H9 (cell line): Measurements from ENCODE around the gene RND1. TPM values are rescaled to one million over a fixed set of nuclear protein-coding genes. Genes with fewer than 3 reads are reported as not detected.

ENCODE experiments used
- DNase-seq: peaks from one replicate; pipeline ENCODE4 v3.0.0-alpha.2; 2017
- H2AFZ ChIP-seq: one replicate; pipeline ENCODE4 v1.6.1; 2013; ENCODE audit warnings: mild to moderate bottlenecking, low read length, control low read depth, moderate library complexity
- H2AK5ac ChIP-seq: 2 replicates; pipeline ENCODE4 v1.6.1; 2013; ENCODE audit warnings: low read length, control low read depth, mixed read lengths; ENCODE audit not compliant: insufficient read length
- H2BK120ac ChIP-seq: one replicate; pipeline ENCODE4 v1.6.1; 2013; ENCODE audit warnings: low read depth, mild to moderate bottlenecking, low read length, control low read depth, inconsistent platforms; ENCODE audit not compliant: poor library complexity, severe bottlenecking
- H2BK12ac ChIP-seq: 2 replicates; pipeline ENCODE4 v1.6.1; 2013; ENCODE audit warnings: low read length, control low read depth, mixed read lengths, low read depth; ENCODE audit not compliant: insufficient read length
- H2BK15ac ChIP-seq: 2 replicates; pipeline ENCODE4 v1.6.1; 2013; ENCODE audit warnings: low read depth, low read length, control low read depth
- H2BK20ac ChIP-seq: one replicate; pipeline ENCODE4 v1.6.1; 2013; ENCODE audit warnings: low read depth, mild to moderate bottlenecking, low read length, control low read depth, inconsistent platforms; ENCODE audit not compliant: poor library complexity, severe bottlenecking
- H2BK5ac ChIP-seq: 2 replicates; pipeline ENCODE4 v1.6.1; 2013; ENCODE audit warnings: low read length, control low read depth, mixed read lengths; ENCODE audit not compliant: insufficient read length
- H3K14ac ChIP-seq: 2 replicates; pipeline ENCODE4 v1.6.1; 2013; ENCODE audit warnings: low read length, control low read depth; ENCODE audit not compliant: insufficient read depth
- H3K18ac ChIP-seq: 2 replicates; pipeline ENCODE4 v1.6.1; 2013; ENCODE audit warnings: low read depth, mild to moderate bottlenecking, mixed read lengths, low read length, control low read depth; ENCODE audit not compliant: insufficient read length
- H3K23ac ChIP-seq: 2 replicates; pipeline ENCODE4 v1.6.1; 2013; ENCODE audit warnings: low read length, control low read depth, mixed read lengths, low read depth; ENCODE audit not compliant: insufficient read length
- H3K23me2 ChIP-seq: 2 replicates; pipeline ENCODE4 v1.6.1; 2013; ENCODE audit warnings: low read depth, mild to moderate bottlenecking, mixed read lengths, low read length, control low read depth; ENCODE audit not compliant: insufficient read length, poor library complexity, severe bottlenecking
- H3K27ac ChIP-seq: 2 replicates; pipeline ENCODE4 v1.5.1; 2013; ENCODE audit warnings: low read length, control low read depth, mixed read lengths, low read depth; ENCODE audit not compliant: insufficient read length
- H3K27me3 ChIP-seq: 2 replicates; pipeline ENCODE4 v1.6.1; 2013; ENCODE audit warnings: low read length, control low read depth, inconsistent platforms; ENCODE audit not compliant: insufficient read depth
- H3K4ac ChIP-seq: 2 replicates; pipeline ENCODE4 v1.6.1; 2013; ENCODE audit warnings: low read depth, mild to moderate bottlenecking, control low read depth, inconsistent platforms, low read length, moderate library complexity
- H3K4me1 ChIP-seq: 2 replicates; pipeline ENCODE4 v1.6.1; 2013; ENCODE audit warnings: low read length, control low read depth, inconsistent platforms; ENCODE audit not compliant: insufficient read depth
- H3K4me2 ChIP-seq: 2 replicates; pipeline ENCODE4 v1.6.1; 2013; ENCODE audit warnings: low read length, control low read depth, mixed read lengths; ENCODE audit not compliant: insufficient read length, insufficient read depth
- H3K56ac ChIP-seq: 2 replicates; pipeline ENCODE4 v1.6.1; 2013; ENCODE audit warnings: low read depth, mild to moderate bottlenecking, mixed read lengths, low read length, control low read depth; ENCODE audit not compliant: insufficient read length
- H3K79me1 ChIP-seq: 2 replicates; pipeline ENCODE4 v1.6.1; 2013; ENCODE audit warnings: low read depth, mild to moderate bottlenecking, moderate library complexity, low read length, control low read depth, inconsistent platforms; ENCODE audit not compliant: insufficient read depth, poor library complexity, severe bottlenecking
- H3K79me2 ChIP-seq: 2 replicates; pipeline ENCODE4 v1.6.1; 2013; ENCODE audit warnings: low read length, control low read depth, inconsistent platforms; ENCODE audit not compliant: insufficient read depth
- H3K9ac ChIP-seq: 2 replicates; pipeline ENCODE4 v1.6.1; 2013; ENCODE audit warnings: low read length, control low read depth, mixed read lengths; ENCODE audit not compliant: insufficient read length; ENCODE audit errors: extremely low read depth
- H3K9me3 ChIP-seq: one replicate; pipeline ENCODE4 v1.6.1; 2013; ENCODE audit warnings: low read depth, low read length, inconsistent platforms; ENCODE audit not compliant: control insufficient read depth
- H3T11ph ChIP-seq: one replicate; pipeline ENCODE4 v1.6.1; 2013; ENCODE audit warnings: mild to moderate bottlenecking, low read length, control low read depth, inconsistent platforms
- H4K20me1 ChIP-seq: one replicate; pipeline ENCODE4 v1.6.1; 2013; ENCODE audit not compliant: control insufficient read depth, insufficient read length, insufficient read depth
- H4K5ac ChIP-seq: 2 replicates; pipeline ENCODE4 v1.6.1; 2013; ENCODE audit warnings: low read depth, mild to moderate bottlenecking, mixed read lengths, low read length, control low read depth; ENCODE audit not compliant: insufficient read length
- H4K8ac ChIP-seq: replicated peaks from 2 replicates; pipeline ENCODE4 v1.6.1; 2013; ENCODE audit warnings: low read length, control low read depth, mixed read lengths, low read depth; ENCODE audit not compliant: insufficient read length
- H4K91ac ChIP-seq: 2 replicates; pipeline ENCODE4 v1.6.1; 2013; ENCODE audit warnings: low read depth, mild to moderate bottlenecking, moderate library complexity, mixed read lengths, low read length, control low read depth; ENCODE audit not compliant: insufficient read length
- H3K27ac Mint-ChIP-seq, 3 experiments: 2 replicates in 2 of 3; 3 replicates in 1 of 3; pipeline ENCODE4 v1.8.0; 2020 to 2021; ENCODE audit warnings: mixed read lengths in 3 of 3, mild to moderate bottlenecking in 1 of 3, moderate library complexity in 1 of 3
- H3K27me3 Mint-ChIP-seq: 2 replicates; pipeline ENCODE4 v1.8.0; 2021; ENCODE audit warnings: low read depth, mild to moderate bottlenecking, moderate library complexity, mixed read lengths
- H3K36me3 Mint-ChIP-seq, 3 experiments: 2 replicates in 2 of 3; 3 replicates in 1 of 3; pipeline ENCODE4 v1.8.0; 2020 to 2021; ENCODE audit warnings: low read depth in 3 of 3, mixed read lengths in 3 of 3; ENCODE audit not compliant: insufficient read depth in 1 of 3
- H3K4me1 Mint-ChIP-seq, 2 experiments: 2 replicates each; pipeline ENCODE4 v1.8.0; 2020; ENCODE audit warnings: mixed read lengths in 2 of 2
- H3K4me3 Mint-ChIP-seq, 2 experiments: 2 replicates in 1 of 2; 3 replicates in 1 of 2; pipeline ENCODE4 v1.8.0; 2020 to 2021; ENCODE audit warnings: mild to moderate bottlenecking in 2 of 2, mixed read lengths in 2 of 2, moderate library complexity in 1 of 2
- H3K9me3 Mint-ChIP-seq, 2 experiments: 2 replicates in 1 of 2; 3 replicates in 1 of 2; pipeline ENCODE4 v1.8.0; 2020; ENCODE audit warnings: mild to moderate bottlenecking in 2 of 2, mixed read lengths in 2 of 2, moderate library complexity in 1 of 2
- WGBS: extraction: QIAGEN DNeasy Blood & Tissue Kit; methylation state at CpG from one replicate; pipeline ENCODE4 v1.1.7; 2013; ENCODE audit warnings: missing lambda C conversion rate, low lambda C conversion rate, mixed read lengths; ENCODE audit not compliant: insufficient read length; ENCODE audit errors: extremely low coverage; 5-methylcytosine and 5-hydroxymethylcytosine counted together
- total RNA-seq: library from RNA; stranded (reverse); gene quantifications from 2 replicates; pipeline ENCODE4 v1.2.1, GENCODE V29; 2021
- TF ChIP-seq, protein P1 (sequence below): fragments of 200-600 bp; sonication (generic); conservative IDR thresholded peaks from 3 replicates; pipeline ENCODE4 v1.8.0; 2021; ENCODE audit warnings: antibody characterized with exemption, mild to moderate bottlenecking

RND1 gene
- total RNA-seq, 1 experiment from 2014 or later, result 9.7 TPM

DNA sequence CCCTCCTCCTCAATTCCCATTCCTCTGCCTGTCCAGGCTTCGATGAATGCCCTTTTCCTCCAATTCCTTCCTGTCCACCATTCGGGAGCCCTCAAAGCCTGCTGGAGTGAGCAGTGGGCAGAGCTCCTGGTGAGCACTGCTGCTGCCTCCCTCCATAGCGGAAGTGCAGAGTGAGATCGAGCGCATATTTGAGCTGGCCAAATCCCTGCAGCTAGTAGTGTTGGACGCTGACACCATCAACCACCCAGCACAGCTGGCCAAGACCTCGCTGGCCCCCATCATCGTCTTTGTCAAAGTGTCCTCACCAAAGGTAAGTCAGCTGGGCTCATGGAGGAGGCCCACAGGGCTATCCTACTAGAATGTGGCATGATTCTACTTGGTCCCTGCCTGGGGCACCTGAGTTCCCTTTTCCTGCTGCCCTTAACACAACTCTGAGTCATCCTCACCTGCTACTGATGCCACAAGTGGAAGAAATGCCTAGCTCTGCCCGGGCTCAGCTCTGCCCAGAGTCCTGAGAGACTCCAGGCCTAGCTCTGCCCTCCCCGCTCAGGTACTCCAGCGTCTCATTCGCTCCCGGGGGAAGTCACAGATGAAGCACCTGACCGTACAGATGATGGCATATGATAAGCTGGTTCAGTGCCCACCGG lies 39.3 kb downstream of the RND1 start:
- Histone ChIP-seq H2BK20ac (no peak overlapping the region), H3T11ph (no peak overlapping the region), H3K4me2 (no peak overlapping the region), H3K9ac (no peak overlapping the region), H4K5ac (no peak overlapping the region), H4K91ac (no peak overlapping the region), H2BK120ac (no peak overlapping the region), H2AFZ (no peak overlapping the region), H2BK12ac (no peak overlapping the region), H3K27ac (no peak overlapping the region), H4K20me1 (no peaks in the 10 kb centered on the region), H3K4me1 (no peaks in the 10 kb centered on the region), H3K14ac (no peak overlapping the region), H3K79me2 (no peaks in the 10 kb centered on the region), H3K23ac (no peak overlapping the region), H2BK5ac (no peak overlapping the region), H3K56ac (no peak overlapping the region), H3K4ac (no peak overlapping the region), H2BK15ac (no peak overlapping the region), H3K79me1 (no peaks in the 10 kb centered on the region), H3K9me3 (no peaks in the 10 kb centered on the region), H3K23me2 (no peaks in the 10 kb centered on the region), H3K18ac (no peak overlapping the region), H4K8ac (no peak overlapping the region), H2AK5ac (no peak overlapping the region), H3K27me3 (no peaks in the 10 kb centered on the region; the same call in 1 of the 2 replicates)
- Mint-ChIP-seq H3K9me3 (no peaks in the 10 kb centered on the region), H3K27ac (peak overlapping the region in 2 of 3 experiments; percentile 17 to 55; a peak in 4 of 7 replicates), H3K4me3 (peak overlapping the region in 1 of 2 experiments; percentile 21; a peak in 1 of 5 replicates), H3K36me3 (peaks cover 20 to 77% (median 54%) of the 10 kb centered on the region in 3 experiments; a peak in 6 of 7 replicates), H3K27me3 (peaks cover 1% of the 10 kb centered on the region; the same call in 1 of the 2 replicates), H3K4me1 (peaks cover 13 to 22% of the 10 kb centered on the region in 2 experiments)
- TF ChIP-seq, protein P1, sequence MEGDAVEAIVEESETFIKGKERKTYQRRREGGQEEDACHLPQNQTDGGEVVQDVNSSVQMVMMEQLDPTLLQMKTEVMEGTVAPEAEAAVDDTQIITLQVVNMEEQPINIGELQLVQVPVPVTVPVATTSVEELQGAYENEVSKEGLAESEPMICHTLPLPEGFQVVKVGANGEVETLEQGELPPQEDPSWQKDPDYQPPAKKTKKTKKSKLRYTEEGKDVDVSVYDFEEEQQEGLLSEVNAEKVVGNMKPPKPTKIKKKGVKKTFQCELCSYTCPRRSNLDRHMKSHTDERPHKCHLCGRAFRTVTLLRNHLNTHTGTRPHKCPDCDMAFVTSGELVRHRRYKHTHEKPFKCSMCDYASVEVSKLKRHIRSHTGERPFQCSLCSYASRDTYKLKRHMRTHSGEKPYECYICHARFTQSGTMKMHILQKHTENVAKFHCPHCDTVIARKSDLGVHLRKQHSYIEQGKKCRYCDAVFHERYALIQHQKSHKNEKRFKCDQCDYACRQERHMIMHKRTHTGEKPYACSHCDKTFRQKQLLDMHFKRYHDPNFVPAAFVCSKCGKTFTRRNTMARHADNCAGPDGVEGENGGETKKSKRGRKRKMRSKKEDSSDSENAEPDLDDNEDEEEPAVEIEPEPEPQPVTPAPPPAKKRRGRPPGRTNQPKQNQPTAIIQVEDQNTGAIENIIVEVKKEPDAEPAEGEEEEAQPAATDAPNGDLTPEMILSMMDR, result no peak
- WGBS, result no CpG with 5 or more reads among the region's 15 CpGs
- no peak for DNase-seq
